ENCODE measurements around the gene DZIP1.
"Not testable (repeated sequence)": the region's sequence is repeated elsewhere in the genome, so short reads cannot be mapped to it uniquely, and the experiment has no call there.

DNA sequence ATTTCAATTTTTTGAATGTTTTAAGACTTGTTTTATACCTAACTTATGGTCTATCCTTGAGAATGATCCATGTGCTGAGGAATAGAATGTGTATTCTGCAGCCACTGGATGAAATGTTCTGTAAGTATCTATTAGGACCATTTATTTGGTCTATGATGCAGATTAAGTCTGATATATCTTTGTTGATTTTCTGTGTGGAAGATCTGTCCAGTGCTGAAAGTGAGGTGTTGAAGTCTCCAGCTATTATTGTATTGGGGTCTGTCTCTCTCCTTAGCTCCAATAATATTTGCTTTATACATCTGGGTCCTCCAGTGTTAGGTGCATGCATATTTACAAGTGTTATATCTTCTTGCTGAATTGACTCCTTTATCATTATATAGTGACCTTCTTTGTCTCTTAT, 22.7 kb upstream of the DZIP1 start:
- TF ChIP-seq ZFP30 (CRISPR knock-in tag; IDR thresholded peaks at IDR 0.05); GLIS3 (CRISPR knock-in tag; IDR thresholded peaks at IDR 0.05); ZFP3 (CRISPR knock-in tag; IDR thresholded peaks at IDR 0.05); CSDC2 (CRISPR knock-in tag; IDR thresholded peaks at IDR 0.05); OSR1 (CRISPR knock-in tag; IDR thresholded peaks at IDR 0.05); ESRRG (CRISPR knock-in tag; IDR thresholded peaks at IDR 0.05); TOX (CRISPR knock-in tag; IDR thresholded peaks at IDR 0.05; ENCODE audit: borderline replicate concordance); ARNTL (CRISPR knock-in tag; IDR thresholded peaks at IDR 0.05; ENCODE audit: borderline replicate concordance, low read depth); ISL1 (CRISPR knock-in tag; IDR thresholded peaks at IDR 0.05); ZNF70 (CRISPR knock-in tag; IDR thresholded peaks at IDR 0.05): not testable (repeated sequence)
- TF ChIP-seq, protein P1, sequence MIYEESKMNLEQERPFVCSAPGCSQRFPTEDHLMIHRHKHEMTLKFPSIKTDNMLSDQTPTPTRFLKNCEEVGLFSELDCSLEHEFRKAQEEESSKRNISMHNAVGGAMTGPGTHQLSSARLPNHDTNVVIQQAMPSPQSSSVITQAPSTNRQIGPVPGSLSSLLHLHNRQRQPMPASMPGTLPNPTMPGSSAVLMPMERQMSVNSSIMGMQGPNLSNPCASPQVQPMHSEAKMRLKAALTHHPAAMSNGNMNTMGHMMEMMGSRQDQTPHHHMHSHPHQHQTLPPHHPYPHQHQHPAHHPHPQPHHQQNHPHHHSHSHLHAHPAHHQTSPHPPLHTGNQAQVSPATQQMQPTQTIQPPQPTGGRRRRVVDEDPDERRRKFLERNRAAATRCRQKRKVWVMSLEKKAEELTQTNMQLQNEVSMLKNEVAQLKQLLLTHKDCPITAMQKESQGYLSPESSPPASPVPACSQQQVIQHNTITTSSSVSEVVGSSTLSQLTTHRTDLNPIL (CRISPR knock-in tag; IDR thresholded peaks at IDR 0.05; ENCODE audit: low read depth): not testable (repeated sequence)
- TF ChIP-seq, protein P2, sequence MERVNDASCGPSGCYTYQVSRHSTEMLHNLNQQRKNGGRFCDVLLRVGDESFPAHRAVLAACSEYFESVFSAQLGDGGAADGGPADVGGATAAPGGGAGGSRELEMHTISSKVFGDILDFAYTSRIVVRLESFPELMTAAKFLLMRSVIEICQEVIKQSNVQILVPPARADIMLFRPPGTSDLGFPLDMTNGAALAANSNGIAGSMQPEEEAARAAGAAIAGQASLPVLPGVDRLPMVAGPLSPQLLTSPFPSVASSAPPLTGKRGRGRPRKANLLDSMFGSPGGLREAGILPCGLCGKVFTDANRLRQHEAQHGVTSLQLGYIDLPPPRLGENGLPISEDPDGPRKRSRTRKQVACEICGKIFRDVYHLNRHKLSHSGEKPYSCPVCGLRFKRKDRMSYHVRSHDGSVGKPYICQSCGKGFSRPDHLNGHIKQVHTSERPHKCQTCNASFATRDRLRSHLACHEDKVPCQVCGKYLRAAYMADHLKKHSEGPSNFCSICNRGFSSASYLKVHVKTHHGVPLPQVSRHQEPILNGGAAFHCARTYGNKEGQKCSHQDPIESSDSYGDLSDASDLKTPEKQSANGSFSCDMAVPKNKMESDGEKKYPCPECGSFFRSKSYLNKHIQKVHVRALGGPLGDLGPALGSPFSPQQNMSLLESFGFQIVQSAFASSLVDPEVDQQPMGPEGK (CRISPR knock-in tag; IDR thresholded peaks at IDR 0.05; ENCODE audit: borderline replicate concordance): not testable (repeated sequence)
- TF ChIP-seq, protein P3, sequence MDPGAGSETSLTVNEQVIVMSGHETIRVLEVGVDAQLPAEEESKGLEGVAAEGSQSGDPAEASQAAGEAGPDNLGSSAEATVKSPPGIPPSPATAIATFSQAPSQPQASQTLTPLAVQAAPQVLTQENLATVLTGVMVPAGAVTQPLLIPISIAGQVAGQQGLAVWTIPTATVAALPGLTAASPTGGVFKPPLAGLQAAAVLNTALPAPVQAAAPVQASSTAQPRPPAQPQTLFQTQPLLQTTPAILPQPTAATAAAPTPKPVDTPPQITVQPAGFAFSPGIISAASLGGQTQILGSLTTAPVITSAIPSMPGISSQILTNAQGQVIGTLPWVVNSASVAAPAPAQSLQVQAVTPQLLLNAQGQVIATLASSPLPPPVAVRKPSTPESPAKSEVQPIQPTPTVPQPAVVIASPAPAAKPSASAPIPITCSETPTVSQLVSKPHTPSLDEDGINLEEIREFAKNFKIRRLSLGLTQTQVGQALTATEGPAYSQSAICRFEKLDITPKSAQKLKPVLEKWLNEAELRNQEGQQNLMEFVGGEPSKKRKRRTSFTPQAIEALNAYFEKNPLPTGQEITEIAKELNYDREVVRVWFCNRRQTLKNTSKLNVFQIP (CRISPR knock-in tag; IDR thresholded peaks at IDR 0.05; ENCODE audit: borderline replicate concordance, low read depth): not testable (repeated sequence)
